Endothelial cell of umbilical vein (primary cell): ENCODE measurements around the gene PLEKHA6. TPM values are rescaled to one million over a fixed set of nuclear protein-coding genes. Genes with fewer than 3 reads are reported as not detected.

Source experiments
- BruUV-seq: library from RNA; stranded (reverse); fragments of 400-500 nt; replicated peaks from 2 replicates; lab custom pipeline; 2021; lab: Mats Ljungman, UMichigan
- CTCF ChIA-PET: fragments of 300-600, 350-600 bp; sonication (Branson Sonifier 250); formaldehyde crosslinking; loops from one replicate; lab custom pipeline; 2021; ENCODE audit warnings: antibody characterized with exemption, inconsistent platforms; lab: Charles Lee
- POLR2A ChIA-PET: fragments of 300-600, 350-600 bp; sonication (Branson Sonifier 250); formaldehyde crosslinking; loops from one replicate; lab custom pipeline; 2021; ENCODE audit warnings: antibody characterized with exemption, inconsistent platforms; lab: Charles Lee
- DNase-seq: peaks from one replicate; pipeline ENCODE4 v3.0.0-alpha.2; 2011; ENCODE audit warnings: low read depth, low spot score
- FAIRE-seq: peaks from 2 replicates; lab custom pipeline; 2011; peaks lifted over from hg19 to GRCh38; lab: Jason Lieb, UNC
- H2AFZ ChIP-seq: 2 replicates; pipeline ENCODE4 v1.6.0; 2012; ENCODE audit warnings: low read depth, low read length, control low read depth, inconsistent platforms
- H3K27ac ChIP-seq: 2 replicates; pipeline ENCODE4 v1.5.1; 2011; ENCODE audit warnings: low read depth, mild to moderate bottlenecking, control low read depth, low read length, moderate library complexity; ENCODE audit not compliant: insufficient read depth
- H3K27me3 ChIP-seq, 2 experiments: 2 replicates each; pipeline versions ENCODE4 v1.6.0 to v1.6.1; 2011; ENCODE audit warnings: low read length in 2 of 2, mixed read lengths in 1 of 2; ENCODE audit not compliant: control insufficient read depth in 2 of 2, insufficient read depth in 2 of 2
- H3K36me3 ChIP-seq, 2 experiments: 2 replicates in 1 of 2; 3 replicates in 1 of 2; pipeline ENCODE4 v1.5.1; 2011; ENCODE audit warnings: low read length in 2 of 2, mild to moderate bottlenecking in 1 of 2, moderate library complexity in 1 of 2; ENCODE audit not compliant: control insufficient read depth in 2 of 2, insufficient read depth in 2 of 2; ENCODE audit errors: extremely low read depth in 1 of 2
- H3K4me1 ChIP-seq: 3 replicates; pipeline ENCODE4 v1.5.1; 2011; ENCODE audit warnings: mild to moderate bottlenecking, low read length; ENCODE audit not compliant: control insufficient read depth, insufficient read depth; ENCODE audit errors: extremely low read depth
- H3K4me2 ChIP-seq: 2 replicates; pipeline ENCODE4 v1.6.1; 2011; ENCODE audit warnings: low read length, control low read depth, mixed read lengths; ENCODE audit not compliant: insufficient read depth
- H3K4me3 ChIP-seq, 3 experiments: fragments of 200-600 bp in 1 of 3; sonication (generic), shearing (Covaris generic) in 1 of 3; replicated peaks in 1 of 3; 2 replicates each; pipeline ENCODE4 v1.5.1; 2011 to 2016; ENCODE audit warnings: control low read depth in 3 of 3, low read length in 3 of 3, mild to moderate bottlenecking in 2 of 3, inconsistent platforms in 1 of 3, low read depth in 1 of 3, moderate library complexity in 1 of 3; ENCODE audit not compliant: insufficient read depth in 1 of 3
- H3K79me2 ChIP-seq: 2 replicates; pipeline ENCODE4 v1.6.0; 2012; ENCODE audit warnings: low read length, inconsistent platforms; ENCODE audit not compliant: control insufficient read depth, insufficient read depth
- H3K9ac ChIP-seq: replicated peaks from 2 replicates; pipeline ENCODE3; 2011; ENCODE audit warnings: low read length, control low read depth; ENCODE audit not compliant: insufficient read depth; ENCODE audit errors: extremely low read depth
- H3K9me1 ChIP-seq: replicated peaks from 3 replicates; pipeline ENCODE4 v1.6.0; 2011; ENCODE audit warnings: mild to moderate bottlenecking, low read length; ENCODE audit not compliant: control insufficient read depth, insufficient read depth; ENCODE audit errors: extremely low read depth
- H3K9me3 ChIP-seq: replicated peaks from 2 replicates; pipeline ENCODE4 v1.5.1; 2012; ENCODE audit warnings: low read length, inconsistent platforms; ENCODE audit not compliant: control insufficient read depth, insufficient read depth
- H4K20me1 ChIP-seq: replicated peaks from 2 replicates; pipeline ENCODE3; 2011; ENCODE audit warnings: mild to moderate bottlenecking, low read length; ENCODE audit not compliant: control insufficient read depth, insufficient read depth; ENCODE audit errors: extremely low read depth
- CTCF ChIP-seq, 2 donors: IDR thresholded peaks; 1 replicate in 1 of 2; 2 replicates in 1 of 2; pipeline ENCODE4 v1.5.1; 2011; ENCODE audit warnings: low read length in 2 of 2, mild to moderate bottlenecking in 2 of 2, moderate library complexity in 2 of 2, control low read depth in 1 of 2, inconsistent platforms in 1 of 2, low read depth in 1 of 2; ENCODE audit not compliant: insufficient read depth in 1 of 2; ENCODE audit errors: extremely low read depth in 1 of 2
- EZH2 ChIP-seq: IDR thresholded peaks from 2 replicates; pipeline ENCODE4 v1.6.1; 2012; ENCODE audit warnings: borderline replicate concordance, low read depth, mild to moderate bottlenecking, moderate library complexity, low read length, inconsistent platforms; ENCODE audit not compliant: severe bottlenecking
- FOS ChIP-seq: IDR thresholded peaks from 2 replicates; pipeline ENCODE4 v1.6.1; 2011; ENCODE audit warnings: mild to moderate bottlenecking, low read length, moderate library complexity, borderline replicate concordance; ENCODE audit not compliant: insufficient read depth
- GATA2 ChIP-seq: IDR thresholded peaks from 2 replicates; pipeline ENCODE4 v1.7.0; 2011; ENCODE audit warnings: low read depth, mild to moderate bottlenecking, moderate library complexity, mixed read lengths, low read length; ENCODE audit not compliant: insufficient read length, insufficient read depth
- JUN ChIP-seq: IDR thresholded peaks from 2 replicates; pipeline ENCODE4 v1.6.1; 2011; ENCODE audit warnings: borderline replicate concordance, low read depth; ENCODE audit not compliant: insufficient read length, insufficient read depth
- MAX ChIP-seq: IDR thresholded peaks from 2 replicates; pipeline ENCODE4 v1.6.1; 2011; ENCODE audit not compliant: insufficient read depth, insufficient read length
- MYC ChIP-seq: IDR thresholded peaks from one replicate; pipeline ENCODE4 v1.6.1; 2011; ENCODE audit warnings: mild to moderate bottlenecking, low read depth, low read length
- POLR2A ChIP-seq: IDR thresholded peaks from 2 replicates; pipeline ENCODE4 v1.6.1; 2012; ENCODE audit warnings: low read depth, mild to moderate bottlenecking, control low read depth, low read length
- POLR2AphosphoS5 ChIP-seq: IDR thresholded peaks from 2 replicates; pipeline ENCODE4 v1.6.1; 2012; ENCODE audit warnings: low read depth, mild to moderate bottlenecking, control low read depth, low read length, moderate library complexity; ENCODE audit not compliant: insufficient read depth
- dilution Hi-C: fragments of 300-500 bp; cut with MboI; formaldehyde crosslinking; loops from one replicate; pipeline ENCODE4 v1.15.0; 2019; ENCODE audit warnings: low sequenced_read_pairs; ENCODE audit not compliant: extremely low pct_ligation_motif_present
- intact Hi-C: fragments of 100-400 bp; cut with micrococcal nuclease; formaldehyde crosslinking; loops from one replicate; pipeline ENCODE4 v1.10.0; 2022
- polyA plus RNA-seq, 4 experiments: library from polyadenylated mRNA; depleted of rRNA in 3 of 4; stranded (reverse) in 3 of 4; unstranded in 1 of 4; fragments of >200 nt; gene quantifications; 2 replicates each; pipeline versions ENCODE4 v1.2.1 to v1.2.3, GENCODE V29; 2011 to 2012; ENCODE audit warnings: missing spikeins in 1 of 4
- total RNA-seq: library from RNA; stranded (reverse); gene quantifications from 2 replicates; pipeline ENCODE4 v1.2.3, GENCODE V29; 2021

Gene PLEKHA6
- total and polyA plus RNA-seq, 2 donors (not counting 3 experiments of a cell fraction or from before 2014, with no cell fraction given), result 2.1 to 15.0 TPM

GRCh38 chr1:204191456-204191855 lies 168.3 kb downstream of the PLEKHA6 start:
- H3K4me3 ChIP-seq, result no peak overlapping the region
- DNase-seq (no peak), FAIRE-seq (no peak)
- H3K9ac ChIP-seq, result no peak overlapping the region
- H3K9me1 ChIP-seq, result no peaks in the 10 kb centered on the region
- dilution Hi-C loops, result no loop called here
- peaks cover 32% of the 10 kb centered on the region for H3K4me1 ChIP-seq
- no peaks in the 10 kb centered on the region for H3K9me3 ChIP-seq
- H3K4me2 ChIP-seq, result no peak overlapping the region
- BruUV-seq, result no TSS peak
- peak overlapping the region; percentile 90 for H3K27ac ChIP-seq
- H3K79me2 ChIP-seq, result no peaks in the 10 kb centered on the region
- H3K36me3 ChIP-seq, result no peaks in the 10 kb centered on the region
- ChIA-PET POLR2A (interaction anchor here (0.9 kb wide), 1 partner anchor 186 kb away, joined by 3 read pairs; no protein-coding TSS in a partner anchor), CTCF (interaction anchor here (1.1 to 7.2 kb wide), 9 partner anchors 10 to 320 kb away, joined by 3 to 85 read pairs (median 6); no protein-coding TSS in a partner anchor)
- H2AFZ ChIP-seq, result peak overlapping the region; percentile 66
- no peak for TF ChIP-seq POLR2A
- TF ChIP-seq JUN, result no peak
- TF ChIP-seq POLR2AphosphoS5, result no peak
- TF ChIP-seq MAX, result no peak
- no peak for TF ChIP-seq EZH2
- TF ChIP-seq FOS, result no peak
- TF ChIP-seq GATA2, result no peak
- TF ChIP-seq CTCF (IDR thresholded peaks at IDR 0.05; ENCODE audit: extremely low read depth in 1 of 2, insufficient read depth in 1 of 2, low read depth in 1 of 2, low read length in 2 of 2), result no peak
- TF ChIP-seq MYC, result no peak
- intact Hi-C loops, result loop anchor here (1.0 kb wide), 2 partner anchors 16 to 19 kb away; no protein-coding TSS in a partner anchor
- no peaks in the 10 kb centered on the region for H4K20me1 ChIP-seq
- H3K27me3 ChIP-seq, result no peaks in the 10 kb centered on the region
